Measurements from ENCODE around the gene SRC. TPM values are rescaled to one million over a fixed set of nuclear protein-coding genes. Genes with fewer than 3 reads are reported as not detected.

Gene SRC
- total RNA-seq, 1 donor from 2014 or later: 72.7 TPM

GRCh38 chr20:37305079-37305478 lies 40.9 kb upstream of the SRC start:
- no peak overlapping the region for H3K4me3 Mint-ChIP-seq
- H3K36me3 Mint-ChIP-seq (ENCODE audit: low read depth): peaks cover 81% of the 10 kb centered on the region
- ChIA-PET POLR2A (interaction anchor here (0.6 kb wide), 1 partner anchor 391 kb away, joined by 7 read pairs; no protein-coding TSS in a partner anchor), CTCF (no interaction called here)
- no peaks in the 10 kb centered on the region for H3K9me3 Mint-ChIP-seq
- no peak for TF ChIP-seq CTCF (IDR thresholded peaks at IDR 0.05)
- H3K27me3 Mint-ChIP-seq: no peaks in the 10 kb centered on the region
- no peak overlapping the region for H3K27ac Mint-ChIP-seq
- ATAC-seq (ENCODE audit: low read depth) (no peak), DNase-seq (no peak)
- intact Hi-C loops (cut with micrococcal nuclease): no loop called here
- peaks cover 12% of the 10 kb centered on the region for H3K4me1 Mint-ChIP-seq

GRCh38 chr20:37305839-37306238 lies 40.1 kb upstream of the SRC start:
- H3K9me3 Mint-ChIP-seq: no peaks in the 10 kb centered on the region
- H3K27ac Mint-ChIP-seq: no peak overlapping the region
- CTCF ChIA-PET: no interaction called here
- POLR2A ChIA-PET: interaction anchor here (0.6 kb wide), 1 partner anchor 392 kb away, joined by 7 read pairs; no protein-coding TSS in a partner anchor
- DNase-seq (no peak), ATAC-seq (ENCODE audit: low read depth) (no peak)
- H3K27me3 Mint-ChIP-seq: no peaks in the 10 kb centered on the region
- peaks cover 12% of the 10 kb centered on the region for H3K4me1 Mint-ChIP-seq
- peaks cover 81% of the 10 kb centered on the region for H3K36me3 Mint-ChIP-seq (ENCODE audit: low read depth)
- H3K4me3 Mint-ChIP-seq: no peak overlapping the region
- intact Hi-C loops (cut with micrococcal nuclease): no loop called here
- TF ChIP-seq CTCF (IDR thresholded peaks at IDR 0.05): no peak

GRCh38 chr20:37308086-37309050 lies 37.6 kb upstream of the SRC start:
- peaks cover 74% of the 10 kb centered on the region for H3K36me3 Mint-ChIP-seq (ENCODE audit: low read depth)

GRCh38 chr20:37309290-37309689 lies 36.6 kb upstream of the SRC start:
- intact Hi-C loops (cut with micrococcal nuclease): no loop called here
- DNase-seq: no peak
- Mint-ChIP-seq H3K4me3 (no peak overlapping the region), H3K9me3 (no peaks in the 10 kb centered on the region), H3K27ac (no peak overlapping the region), H3K36me3 (ENCODE audit: low read depth) (peaks cover 77% of the 10 kb centered on the region), H3K4me1 (peaks cover 31% of the 10 kb centered on the region), H3K27me3 (no peaks in the 10 kb centered on the region)
- TF ChIP-seq CTCF (IDR thresholded peaks at IDR 0.05): no peak
- no peak for ATAC-seq (ENCODE audit: low read depth)
- ChIA-PET POLR2A (no interaction called here), CTCF (no interaction called here)

More at GRCh38 chr20:37308086-37309050, 37.6 kb upstream of the SRC start:
- no peak for TF ChIP-seq CTCF (IDR thresholded peaks at IDR 0.05)
- POLR2A ChIA-PET: interaction anchor here (0.6 kb wide), 1 partner anchor 35 kb away, joined by 3 read pairs; no protein-coding TSS in a partner anchor
- Mint-ChIP-seq H3K4me3 (no peak overlapping the region), H3K9me3 (no peaks in the 10 kb centered on the region), H3K27ac (no peak overlapping the region), H3K4me1 (peaks cover 22% of the 10 kb centered on the region), H3K27me3 (no peaks in the 10 kb centered on the region)
- no peak for DNase-seq
- intact Hi-C loops (cut with micrococcal nuclease): no loop called here
- CTCF ChIA-PET: no interaction called here
- ATAC-seq (ENCODE audit: low read depth): peak; percentile 50

GRCh38 chr20:37309936-37310590 lies 35.9 kb upstream of the SRC start:
- H3K27ac Mint-ChIP-seq: no peak overlapping the region
- CTCF ChIA-PET: no interaction called here

More at GRCh38 chr20:37309936-37310590, 35.9 kb upstream of the SRC start:
- Mint-ChIP-seq H3K4me3 (no peak overlapping the region), H3K36me3 (ENCODE audit: low read depth) (peaks cover 70% of the 10 kb centered on the region), H3K9me3 (no peaks in the 10 kb centered on the region), H3K27me3 (no peaks in the 10 kb centered on the region), H3K4me1 (peaks cover 34% of the 10 kb centered on the region)
- no peak for DNase-seq
- intact Hi-C loops (cut with micrococcal nuclease): no loop called here
- POLR2A ChIA-PET: no interaction called here
- ATAC-seq (ENCODE audit: low read depth): no peak
- TF ChIP-seq CTCF (IDR thresholded peaks at IDR 0.05): no peak
